ENCODE measurements around the gene TRAPPC6A.

- no peak for TF ChIP-seq POLR2AphosphoS5 (IDR thresholded peaks at IDR 0.05)
- TF ChIP-seq POLR2A (IDR thresholded peaks at IDR 0.05) = no peak
- TF ChIP-seq EP300 (IDR thresholded peaks at IDR 0.05) = no peak
Observed at GRCh38 chr19:45121827-45122345, 56.2 kb downstream of the TRAPPC6A start.

All from sigmoid colon (tissue), 4 donors.